B cell (primary cell): ENCODE results near the gene COX6A2.

ENCODE experiments used
- EZH2 ChIP-seq: IDR thresholded peaks from 2 replicates; pipeline ENCODE4 v1.6.1; 2012; ENCODE audit warnings: borderline replicate concordance, low read depth, mild to moderate bottlenecking, moderate library complexity, low read length; ENCODE audit not compliant: insufficient read depth, poor library complexity, severe bottlenecking
- TF ChIP-seq, protein P1 (sequence below): fragments of 200-600 bp; IDR thresholded peaks from one replicate; pipeline ENCODE4 v1.8.0; 2022; ENCODE audit warnings: antibody characterized with exemption, mild to moderate bottlenecking

DNA sequence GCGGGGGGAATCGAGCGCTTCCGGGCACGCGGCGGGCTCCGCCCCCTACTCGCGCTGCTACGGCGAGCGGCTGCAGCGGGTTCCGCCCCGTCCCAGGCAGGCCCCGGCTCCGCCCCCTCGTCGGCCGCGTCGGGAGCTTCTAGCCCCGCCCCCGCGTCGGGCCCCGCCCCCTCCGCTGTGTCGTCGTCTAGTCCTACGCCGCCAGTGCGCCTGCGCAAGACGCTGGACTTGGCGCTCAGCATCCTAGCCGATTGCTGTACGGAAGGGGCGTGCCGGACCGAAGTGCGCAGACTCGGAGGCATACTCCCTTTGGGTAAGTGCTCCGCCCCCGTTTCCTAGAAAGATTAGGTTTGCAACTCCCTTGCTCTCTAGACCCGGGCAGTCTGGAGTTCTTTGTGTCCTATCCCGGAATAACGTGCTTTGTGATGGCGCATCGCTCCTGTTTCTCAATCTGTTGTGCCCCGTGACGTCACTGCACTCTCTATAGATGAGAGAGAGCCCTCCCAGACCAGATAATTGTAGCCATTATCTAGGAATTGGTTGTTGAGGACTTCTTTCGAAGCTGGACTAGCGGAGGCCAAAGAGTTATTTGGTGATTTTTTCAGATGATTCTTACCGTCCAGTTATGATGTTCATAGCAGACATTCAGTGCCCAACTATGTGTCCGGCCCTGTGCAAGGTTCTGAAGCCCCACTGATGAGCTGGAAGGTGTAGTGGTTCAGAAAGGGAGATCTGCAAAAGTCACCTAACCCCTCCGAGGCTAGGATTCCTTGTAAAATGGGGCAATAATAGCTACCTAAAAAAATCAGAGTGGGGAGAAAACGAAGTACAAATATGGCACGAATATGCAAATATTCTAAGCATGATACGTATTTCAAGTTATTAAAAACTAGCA lies 31.8 kb upstream of the COX6A2 start:
- TF ChIP-seq, protein P1, sequence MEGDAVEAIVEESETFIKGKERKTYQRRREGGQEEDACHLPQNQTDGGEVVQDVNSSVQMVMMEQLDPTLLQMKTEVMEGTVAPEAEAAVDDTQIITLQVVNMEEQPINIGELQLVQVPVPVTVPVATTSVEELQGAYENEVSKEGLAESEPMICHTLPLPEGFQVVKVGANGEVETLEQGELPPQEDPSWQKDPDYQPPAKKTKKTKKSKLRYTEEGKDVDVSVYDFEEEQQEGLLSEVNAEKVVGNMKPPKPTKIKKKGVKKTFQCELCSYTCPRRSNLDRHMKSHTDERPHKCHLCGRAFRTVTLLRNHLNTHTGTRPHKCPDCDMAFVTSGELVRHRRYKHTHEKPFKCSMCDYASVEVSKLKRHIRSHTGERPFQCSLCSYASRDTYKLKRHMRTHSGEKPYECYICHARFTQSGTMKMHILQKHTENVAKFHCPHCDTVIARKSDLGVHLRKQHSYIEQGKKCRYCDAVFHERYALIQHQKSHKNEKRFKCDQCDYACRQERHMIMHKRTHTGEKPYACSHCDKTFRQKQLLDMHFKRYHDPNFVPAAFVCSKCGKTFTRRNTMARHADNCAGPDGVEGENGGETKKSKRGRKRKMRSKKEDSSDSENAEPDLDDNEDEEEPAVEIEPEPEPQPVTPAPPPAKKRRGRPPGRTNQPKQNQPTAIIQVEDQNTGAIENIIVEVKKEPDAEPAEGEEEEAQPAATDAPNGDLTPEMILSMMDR = no peak
- TF ChIP-seq EZH2 = no peak
